GM12873 (cell line): ENCODE data around the gene NDUFAF3.

ENCODE experiments used
- TF ChIP-seq, protein P1 (sequence below): IDR thresholded peaks from 2 replicates; pipeline ENCODE4 v1.5.1; 2012; ENCODE audit warnings: low read depth, mild to moderate bottlenecking, moderate library complexity, low read length, control low read depth; ENCODE audit not compliant: insufficient read depth; ENCODE audit errors: missing control alignments

Gene NDUFAF3

DNA sequence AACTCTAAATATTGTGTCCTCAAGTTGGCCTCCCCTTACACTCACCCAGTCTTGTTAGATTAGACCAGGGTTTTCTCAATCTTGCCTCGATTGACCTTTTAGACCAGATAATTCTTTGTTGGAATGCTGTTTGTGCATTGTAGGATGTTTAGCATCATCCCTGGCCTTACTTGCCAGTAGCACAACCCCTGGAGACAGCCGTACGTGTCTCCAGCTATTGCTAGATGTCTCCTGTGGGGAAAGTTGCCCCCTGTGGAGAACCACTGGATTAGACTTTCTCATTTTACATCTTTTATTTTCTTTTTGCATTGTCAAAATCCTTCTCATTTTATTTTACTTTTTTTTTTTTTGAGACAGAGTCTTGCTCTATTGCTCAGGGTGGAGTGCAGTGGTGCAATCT, 12.5 kb upstream of the NDUFAF3 start:
- TF ChIP-seq, protein P1, sequence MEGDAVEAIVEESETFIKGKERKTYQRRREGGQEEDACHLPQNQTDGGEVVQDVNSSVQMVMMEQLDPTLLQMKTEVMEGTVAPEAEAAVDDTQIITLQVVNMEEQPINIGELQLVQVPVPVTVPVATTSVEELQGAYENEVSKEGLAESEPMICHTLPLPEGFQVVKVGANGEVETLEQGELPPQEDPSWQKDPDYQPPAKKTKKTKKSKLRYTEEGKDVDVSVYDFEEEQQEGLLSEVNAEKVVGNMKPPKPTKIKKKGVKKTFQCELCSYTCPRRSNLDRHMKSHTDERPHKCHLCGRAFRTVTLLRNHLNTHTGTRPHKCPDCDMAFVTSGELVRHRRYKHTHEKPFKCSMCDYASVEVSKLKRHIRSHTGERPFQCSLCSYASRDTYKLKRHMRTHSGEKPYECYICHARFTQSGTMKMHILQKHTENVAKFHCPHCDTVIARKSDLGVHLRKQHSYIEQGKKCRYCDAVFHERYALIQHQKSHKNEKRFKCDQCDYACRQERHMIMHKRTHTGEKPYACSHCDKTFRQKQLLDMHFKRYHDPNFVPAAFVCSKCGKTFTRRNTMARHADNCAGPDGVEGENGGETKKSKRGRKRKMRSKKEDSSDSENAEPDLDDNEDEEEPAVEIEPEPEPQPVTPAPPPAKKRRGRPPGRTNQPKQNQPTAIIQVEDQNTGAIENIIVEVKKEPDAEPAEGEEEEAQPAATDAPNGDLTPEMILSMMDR: no peak

DNA sequence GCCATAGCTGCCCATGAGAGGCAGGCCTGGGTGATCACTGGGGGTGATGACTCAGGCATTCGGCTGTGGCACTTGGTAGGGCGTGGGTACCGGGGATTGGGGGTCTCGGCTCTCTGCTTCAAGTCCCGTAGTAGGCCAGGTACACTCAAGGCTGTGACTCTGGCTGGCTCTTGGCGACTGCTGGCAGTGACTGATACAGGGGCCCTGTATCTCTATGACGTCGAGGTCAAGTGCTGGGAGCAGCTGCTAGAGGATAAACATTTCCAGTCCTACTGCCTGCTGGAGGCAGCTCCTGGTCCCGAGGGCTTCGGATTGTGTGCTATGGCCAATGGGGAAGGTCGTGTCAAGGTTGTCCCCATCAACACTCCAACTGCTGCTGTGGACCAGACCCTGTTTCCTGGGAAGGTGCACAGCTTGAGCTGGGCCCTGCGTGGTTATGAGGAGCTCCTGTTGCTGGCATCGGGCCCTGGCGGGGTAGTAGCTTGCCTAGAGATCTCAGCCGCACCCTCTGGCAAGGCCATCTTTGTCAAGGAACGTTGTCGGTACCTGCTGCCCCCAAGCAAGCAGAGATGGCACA, 9.4 kb upstream of the NDUFAF3 start:
- TF ChIP-seq, protein P1: no peak

DNA sequence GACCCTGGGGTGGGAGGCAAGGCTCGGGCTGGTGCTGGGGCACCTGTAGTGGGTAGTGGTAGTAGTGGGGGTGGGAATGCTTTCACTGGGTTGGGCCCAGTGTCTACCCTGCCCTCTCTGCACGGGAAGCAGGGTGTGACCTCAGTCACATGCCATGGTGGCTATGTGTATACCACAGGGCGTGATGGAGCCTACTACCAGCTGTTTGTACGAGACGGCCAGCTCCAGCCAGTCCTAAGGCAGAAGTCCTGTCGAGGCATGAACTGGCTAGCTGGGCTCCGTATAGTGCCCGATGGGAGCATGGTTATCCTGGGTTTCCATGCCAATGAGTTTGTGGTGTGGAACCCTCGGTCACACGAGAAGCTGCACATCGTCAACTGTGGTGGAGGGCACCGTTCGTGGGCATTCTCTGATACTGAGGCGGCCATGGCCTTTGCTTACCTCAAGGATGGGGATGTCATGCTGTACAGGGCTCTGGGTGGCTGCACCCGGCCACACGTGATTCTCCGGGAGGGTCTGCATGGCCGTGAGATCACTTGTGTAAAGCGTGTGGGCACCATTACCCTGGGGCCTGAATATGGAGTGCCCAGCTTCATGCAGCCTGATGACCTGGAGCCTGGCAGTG, 8.7 kb upstream of the NDUFAF3 start:
- TF ChIP-seq, protein P1: no peak

DNA sequence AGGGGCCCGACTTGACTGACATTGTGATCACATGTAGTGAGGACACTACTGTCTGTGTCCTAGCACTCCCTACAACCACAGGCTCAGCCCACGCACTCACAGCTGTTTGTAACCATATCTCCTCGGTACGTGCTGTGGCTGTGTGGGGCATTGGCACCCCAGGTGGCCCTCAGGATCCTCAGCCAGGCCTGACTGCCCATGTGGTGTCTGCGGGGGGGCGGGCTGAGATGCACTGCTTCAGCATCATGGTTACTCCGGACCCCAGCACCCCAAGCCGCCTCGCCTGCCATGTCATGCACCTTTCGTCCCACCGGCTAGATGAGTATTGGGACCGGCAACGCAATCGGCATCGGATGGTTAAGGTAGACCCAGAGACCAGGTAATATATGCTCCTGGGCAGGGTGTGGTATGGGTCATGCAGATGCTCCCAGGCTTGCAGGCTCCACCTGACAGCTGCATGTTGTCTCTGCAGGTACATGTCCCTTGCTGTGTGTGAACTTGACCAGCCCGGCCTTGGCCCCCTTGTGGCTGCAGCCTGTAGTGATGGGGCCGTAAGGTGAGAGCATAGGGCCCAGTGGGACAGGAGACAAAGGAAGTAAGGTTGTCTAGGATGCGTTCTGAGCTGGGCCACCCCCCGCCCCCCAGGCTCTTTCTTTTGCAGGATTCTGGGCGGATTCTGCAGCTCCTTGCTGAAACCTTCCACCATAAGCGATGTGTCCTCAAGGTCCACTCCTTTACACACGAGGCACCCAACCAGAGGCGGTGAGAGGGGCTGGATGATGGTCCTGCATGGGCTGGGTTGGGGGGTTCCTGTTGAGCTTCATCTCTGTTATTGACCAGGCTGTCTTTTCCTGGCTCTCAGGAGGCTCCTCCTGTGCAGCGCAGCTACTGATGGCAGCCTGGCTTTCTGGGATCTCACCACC, 7.9 kb upstream of the NDUFAF3 start:
- TF ChIP-seq, protein P1: peak; percentile 86

DNA sequence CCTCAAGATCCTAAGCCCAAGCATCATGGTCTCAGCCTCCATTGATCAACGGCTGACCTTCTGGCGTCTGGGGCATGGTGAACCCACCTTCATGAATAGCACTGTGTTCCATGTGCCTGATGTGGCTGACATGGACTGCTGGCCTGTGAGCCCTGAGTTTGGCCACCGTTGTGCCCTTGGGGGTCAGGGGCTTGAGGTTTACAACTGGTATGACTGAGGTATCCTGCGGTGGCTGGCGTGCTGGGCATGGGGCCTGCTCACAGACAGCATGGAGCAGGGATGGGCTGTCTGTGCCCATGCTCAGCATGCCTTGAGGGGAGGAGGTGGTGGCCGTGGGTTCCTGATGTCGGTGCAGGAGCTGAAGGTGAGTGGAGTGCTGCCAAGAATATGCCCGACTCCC, 6.8 kb upstream of the NDUFAF3 start:
- TF ChIP-seq, protein P1: no peak

DNA sequence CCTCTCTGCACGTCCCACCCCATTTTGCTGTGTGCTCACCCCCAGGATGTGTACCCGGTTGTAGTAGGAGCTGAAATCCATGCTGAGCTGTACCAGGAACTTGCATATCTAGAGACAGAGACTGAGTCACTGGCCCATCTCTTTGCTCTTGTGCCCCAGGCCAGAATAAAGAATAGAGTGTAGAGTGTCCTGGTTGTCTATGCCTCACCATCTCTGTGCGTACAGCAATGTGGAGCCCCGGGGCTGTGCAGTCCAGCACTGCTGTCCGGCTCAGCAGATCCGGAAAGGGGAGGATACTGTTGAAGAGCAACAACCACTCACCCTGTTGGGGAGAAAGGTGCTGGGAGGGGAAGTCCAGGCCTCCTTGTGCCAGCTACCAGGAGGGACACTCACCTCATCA, 6.2 kb upstream of the NDUFAF3 start:
- TF ChIP-seq, protein P1: no peak
